ENCODE data around the gene VAV1.

- TF ChIP-seq CTCF (IDR thresholded peaks at IDR 0.05) = no peak
- no peak for TF ChIP-seq POLR2A (IDR thresholded peaks at IDR 0.05)
These were observed 82.2 kb downstream of the VAV1 start for GRCh38 chr19:6854758-6855157.

Data from esophagus squamous epithelium (tissue), 4 donors.